KMS-11 (cell line): ENCODE measurements around the gene LPP.

Experiments
- H2AFZ ChIP-seq: fragments of 200-600 bp; sonication (generic); 2 replicates; pipeline ENCODE4 v1.6.1; 2016; ENCODE audit warnings: antibody characterized with exemption, mixed run types, low read depth
- H3K27ac ChIP-seq: fragments of 200-600 bp; sonication (generic); 2 replicates; pipeline ENCODE4 v1.6.1; 2016; ENCODE audit warnings: mild to moderate bottlenecking, mixed run types
- H3K27me3 ChIP-seq: fragments of 200-600 bp; sonication (generic); 2 replicates; pipeline ENCODE4 v1.6.1; 2017; ENCODE audit warnings: mild to moderate bottlenecking, low read depth, mixed run types, moderate library complexity; ENCODE audit not compliant: insufficient read depth
- H3K36me3 ChIP-seq: fragments of 200-600 bp; sonication (generic); 2 replicates; pipeline ENCODE4 v1.6.1; 2017; ENCODE audit warnings: mild to moderate bottlenecking, mixed run types; ENCODE audit not compliant: insufficient read depth
- H3K4me1 ChIP-seq: fragments of 200-600 bp; sonication (generic); 2 replicates; pipeline ENCODE4 v1.6.1; 2016; ENCODE audit warnings: mild to moderate bottlenecking, low read depth, mixed run types; ENCODE audit not compliant: poor library complexity, severe bottlenecking
- H3K4me2 ChIP-seq: fragments of 200-600 bp; sonication (generic); 2 replicates; pipeline ENCODE4 v1.7.0; 2016; ENCODE audit warnings: mild to moderate bottlenecking, mixed run types
- H3K4me3 ChIP-seq: fragments of 200-600 bp; sonication (generic); IDR thresholded peaks from 2 replicates; pipeline ENCODE4 v1.6.1; 2017; ENCODE audit warnings: low read depth, low read length, mixed read lengths; ENCODE audit not compliant: insufficient read depth
- H3K79me2 ChIP-seq: fragments of 200-600 bp; sonication (generic); 2 replicates; pipeline ENCODE4 v1.6.1; 2016; ENCODE audit warnings: low read depth, mixed run types; ENCODE audit not compliant: insufficient read depth
- H3K9ac ChIP-seq: fragments of 200-600 bp; sonication (generic); 2 replicates; pipeline ENCODE4 v1.6.1; 2016; ENCODE audit warnings: mild to moderate bottlenecking, mixed run types
- H4K20me1 ChIP-seq: fragments of 200-600 bp; sonication (generic); 2 replicates; pipeline ENCODE4 v1.6.1; 2016; ENCODE audit warnings: mild to moderate bottlenecking, mixed run types; ENCODE audit not compliant: insufficient read depth
- TF ChIP-seq, protein P1 (sequence below): fragments of 200-600 bp; sonication (generic); conservative IDR thresholded peaks from 2 replicates; pipeline ENCODE4 v1.6.1; 2017; ENCODE audit warnings: low read depth, mild to moderate bottlenecking, antibody characterized with exemption, low read length, moderate library complexity, mixed read lengths

The LPP gene

DNA sequence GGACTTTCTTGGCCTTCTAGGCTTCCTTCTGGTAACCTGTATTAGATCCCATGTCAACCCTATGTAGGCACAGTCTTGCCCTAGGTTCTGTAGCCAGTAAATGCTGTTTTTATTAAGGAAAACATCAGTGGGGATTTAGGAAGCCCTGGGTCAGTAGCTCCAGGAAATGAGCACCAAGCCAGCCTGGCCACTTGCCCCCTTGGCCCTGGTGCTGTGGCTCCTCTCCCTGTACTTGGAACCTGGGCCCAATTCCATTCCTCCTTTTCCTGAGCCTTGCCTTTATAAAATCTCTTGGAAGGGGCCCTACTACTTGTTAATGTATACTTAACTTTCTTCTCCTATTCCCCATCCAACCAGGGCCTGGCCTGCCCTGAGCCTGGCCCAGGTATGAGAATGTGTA, 774.0 kb downstream of the LPP start:
- H3K27ac ChIP-seq = no peak overlapping the region
- no peak overlapping the region for H3K9ac ChIP-seq
- no peak overlapping the region for H3K4me3 ChIP-seq
- no peaks in the 10 kb centered on the region for H3K4me1 ChIP-seq
- H3K4me2 ChIP-seq = no peak overlapping the region
- H3K27me3 ChIP-seq = no peaks in the 10 kb centered on the region
- H3K79me2 ChIP-seq = no peaks in the 10 kb centered on the region
- TF ChIP-seq, protein P1, sequence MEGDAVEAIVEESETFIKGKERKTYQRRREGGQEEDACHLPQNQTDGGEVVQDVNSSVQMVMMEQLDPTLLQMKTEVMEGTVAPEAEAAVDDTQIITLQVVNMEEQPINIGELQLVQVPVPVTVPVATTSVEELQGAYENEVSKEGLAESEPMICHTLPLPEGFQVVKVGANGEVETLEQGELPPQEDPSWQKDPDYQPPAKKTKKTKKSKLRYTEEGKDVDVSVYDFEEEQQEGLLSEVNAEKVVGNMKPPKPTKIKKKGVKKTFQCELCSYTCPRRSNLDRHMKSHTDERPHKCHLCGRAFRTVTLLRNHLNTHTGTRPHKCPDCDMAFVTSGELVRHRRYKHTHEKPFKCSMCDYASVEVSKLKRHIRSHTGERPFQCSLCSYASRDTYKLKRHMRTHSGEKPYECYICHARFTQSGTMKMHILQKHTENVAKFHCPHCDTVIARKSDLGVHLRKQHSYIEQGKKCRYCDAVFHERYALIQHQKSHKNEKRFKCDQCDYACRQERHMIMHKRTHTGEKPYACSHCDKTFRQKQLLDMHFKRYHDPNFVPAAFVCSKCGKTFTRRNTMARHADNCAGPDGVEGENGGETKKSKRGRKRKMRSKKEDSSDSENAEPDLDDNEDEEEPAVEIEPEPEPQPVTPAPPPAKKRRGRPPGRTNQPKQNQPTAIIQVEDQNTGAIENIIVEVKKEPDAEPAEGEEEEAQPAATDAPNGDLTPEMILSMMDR = no peak
- H3K36me3 ChIP-seq = no peaks in the 10 kb centered on the region
- no peaks in the 10 kb centered on the region for H4K20me1 ChIP-seq
- no peak overlapping the region for H2AFZ ChIP-seq

- H3K79me2 ChIP-seq = no peaks in the 10 kb centered on the region
- no peaks in the 10 kb centered on the region for H3K36me3 ChIP-seq
- no peaks in the 10 kb centered on the region for H4K20me1 ChIP-seq
- H3K4me3 ChIP-seq = no peak overlapping the region
- H3K9ac ChIP-seq = no peak overlapping the region
- no peaks in the 10 kb centered on the region for H3K27me3 ChIP-seq
- H3K4me2 ChIP-seq = no peak overlapping the region
- H2AFZ ChIP-seq = no peak overlapping the region
- TF ChIP-seq, protein P1 = no peak
- H3K4me1 ChIP-seq = no peaks in the 10 kb centered on the region
- H3K27ac ChIP-seq = no peak overlapping the region
Observed at GRCh38 chr3:188929137-188929536, 775.2 kb downstream of the LPP start.

DNA sequence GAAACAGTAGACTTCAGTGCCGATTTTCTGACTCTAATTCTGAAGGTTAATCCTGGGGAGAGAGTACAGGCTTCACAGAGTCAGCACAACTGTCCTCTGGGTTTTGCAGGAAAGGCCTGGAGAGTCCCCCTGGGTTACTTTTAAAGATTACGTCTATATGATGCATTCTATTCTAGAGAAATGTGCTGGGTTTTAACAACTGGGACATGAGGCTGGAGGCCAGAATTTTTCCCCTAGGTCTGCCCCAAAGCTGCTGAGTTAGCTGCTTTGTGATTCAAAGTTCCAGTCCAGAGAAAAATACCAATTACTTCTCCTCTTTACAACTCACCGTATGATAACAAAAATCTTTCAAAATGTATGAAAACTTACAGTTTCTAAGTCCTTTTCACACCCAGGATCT, 777.1 kb downstream of the LPP start:
- Histone ChIP-seq H4K20me1 (no peaks in the 10 kb centered on the region), H3K4me3 (no peak overlapping the region), H3K4me2 (no peak overlapping the region), H3K27ac (no peak overlapping the region), H3K4me1 (no peaks in the 10 kb centered on the region), H3K79me2 (no peaks in the 10 kb centered on the region), H2AFZ (no peak overlapping the region), H3K9ac (no peak overlapping the region), H3K36me3 (no peaks in the 10 kb centered on the region), H3K27me3 (no peaks in the 10 kb centered on the region)
- TF ChIP-seq, protein P1 = no peak

DNA sequence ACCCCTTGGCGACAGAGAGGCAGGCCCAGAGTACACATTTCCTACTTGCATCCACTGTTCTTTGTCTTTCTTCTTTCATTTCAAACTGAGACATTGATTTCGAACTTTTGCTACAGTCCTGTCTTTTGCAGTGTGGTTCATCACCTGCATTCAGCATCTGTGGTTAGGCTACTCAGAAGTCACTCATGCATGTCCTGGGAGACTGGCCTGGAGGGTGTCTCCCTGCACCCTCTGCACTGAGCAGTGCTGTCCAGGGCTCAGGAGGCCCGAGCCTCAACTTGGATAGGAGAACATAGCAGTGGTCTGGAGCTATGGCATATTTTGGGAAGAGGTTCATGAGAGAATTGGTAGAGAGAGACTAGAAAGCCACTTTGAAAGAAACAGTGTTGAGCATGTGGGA, 777.6 kb downstream of the LPP start:
- H2AFZ ChIP-seq = no peak overlapping the region
- no peak overlapping the region for H3K27ac ChIP-seq
- no peaks in the 10 kb centered on the region for H3K27me3 ChIP-seq
- no peaks in the 10 kb centered on the region for H4K20me1 ChIP-seq
- no peak overlapping the region for H3K4me2 ChIP-seq
- H3K79me2 ChIP-seq = no peaks in the 10 kb centered on the region
- no peaks in the 10 kb centered on the region for H3K4me1 ChIP-seq
- H3K4me3 ChIP-seq = no peak overlapping the region
- no peak overlapping the region for H3K9ac ChIP-seq
- no peaks in the 10 kb centered on the region for H3K36me3 ChIP-seq
- TF ChIP-seq, protein P1 = no peak
